GM12878 (cell line): ENCODE measurements around the gene GALK1. TPM values are rescaled to one million over a fixed set of nuclear protein-coding genes. Genes with fewer than 3 reads are reported as not detected.

Source experiments
- ATAC-seq: fragments of 200-7000 bp; cut with Tn5 transposase; 3 replicates; pipeline ENCODE4 v1.9.1; 2020; ENCODE audit warnings: mild to moderate bottlenecking, moderate library complexity
- BruUV-seq: library from RNA; stranded (reverse); fragments of 400-500 nt; replicated peaks from 2 replicates; lab custom pipeline; 2021; lab: Mats Ljungman, UMichigan
- CTCF ChIA-PET: fragments of 300-600 bp; sonication (Branson Sonifier 250); formaldehyde crosslinking; extraction: SDS; loops from one replicate; lab custom pipeline; 2021; ENCODE audit warnings: inconsistent platforms; lab: Yijun Ruan, JAX
- POLR2A ChIA-PET: fragments of 350-600 bp; formaldehyde crosslinking; extraction: SDS; loops from one replicate; lab custom pipeline; 2021; ENCODE audit warnings: inconsistent platforms; lab: Charles Lee
- RAD21 ChIA-PET: fragments of 300-600 bp; sonication (Branson Sonifier 250); formaldehyde crosslinking; loops from one replicate; lab custom pipeline; 2023; ENCODE audit warnings: antibody characterized with exemption; ENCODE audit not compliant: unreplicated experiment; lab: Charles Lee
- SMC1A ChIA-PET: fragments of 300-600 bp; sonication (Branson Sonifier 250); formaldehyde crosslinking; loops from one replicate; lab custom pipeline; 2023; ENCODE audit not compliant: unreplicated experiment, uncharacterized antibody; lab: Charles Lee
- DNase-seq: peaks from one replicate; pipeline ENCODE4 v3.0.0-alpha.2; 2011; ENCODE audit warnings: low read depth, low spot score
- FAIRE-seq: peaks from 3 replicates; lab custom pipeline; 2011; peaks lifted over from hg19 to GRCh38; lab: Jason Lieb, UNC
- H2AFZ ChIP-seq: 2 replicates; pipeline ENCODE4 v1.6.0; 2011; ENCODE audit warnings: low read depth, low read length, control low read depth; ENCODE audit not compliant: control insufficient read depth
- H3K27ac ChIP-seq: 2 replicates; pipeline ENCODE4 v1.5.1; 2011; ENCODE audit warnings: control low read depth; ENCODE audit not compliant: control insufficient read depth, insufficient read depth
- H3K27me3 ChIP-seq, 2 experiments: replicated peaks in 1 of 2; 2 replicates each; pipeline versions ENCODE4 v1.6.0 to v1.6.1; 2011; ENCODE audit warnings: low read length in 1 of 2; ENCODE audit not compliant: control insufficient read depth in 2 of 2, insufficient read depth in 2 of 2
- H3K36me3 ChIP-seq, 2 experiments: 2 replicates each; pipeline ENCODE4 v1.5.1; 2011; ENCODE audit warnings: low read length in 1 of 2; ENCODE audit not compliant: control insufficient read depth in 2 of 2, insufficient read depth in 2 of 2
- H3K4me1 ChIP-seq: 2 replicates; pipeline ENCODE4 v1.6.1; 2011; ENCODE audit warnings: mild to moderate bottlenecking, low read length, moderate library complexity, mixed read lengths; ENCODE audit not compliant: control insufficient read depth, insufficient read depth
- H3K4me2 ChIP-seq: 2 replicates; pipeline ENCODE4 v1.6.0; 2011; ENCODE audit warnings: control low read depth; ENCODE audit not compliant: control insufficient read depth, insufficient read depth
- H3K4me3 ChIP-seq: fragments of 200-600 bp; sonication (generic); 2 replicates; pipeline ENCODE4 v1.5.1; 2016
- H3K79me2 ChIP-seq: 2 replicates; pipeline ENCODE4 v1.6.0; 2011; ENCODE audit warnings: low read length; ENCODE audit not compliant: control insufficient read depth, insufficient read depth
- H3K9ac ChIP-seq: 2 replicates; pipeline ENCODE4 v1.8.0; 2011; ENCODE audit warnings: low read length, control low read depth, mixed read lengths; ENCODE audit not compliant: control insufficient read depth, insufficient read depth
- H3K9me3 ChIP-seq: replicated peaks from 3 replicates; pipeline ENCODE4 v1.5.1; 2011; ENCODE audit warnings: mild to moderate bottlenecking, low read length; ENCODE audit not compliant: control insufficient read depth, insufficient read depth
- H4K20me1 ChIP-seq: 2 replicates; pipeline ENCODE4 v1.6.0; 2011; ENCODE audit not compliant: control insufficient read depth, insufficient read depth
- ATF7 ChIP-seq: fragments of 450-650 bp; IDR thresholded peaks from 2 replicates; pipeline ENCODE4 v1.6.1; 2016; ENCODE audit warnings: low read depth, mild to moderate bottlenecking
- BHLHE40 ChIP-seq, 2 experiments: fragments of 450-650 bp in 1 of 2; IDR thresholded peaks; 2 replicates each; pipeline ENCODE4 v1.6.1; 2011 to 2017; ENCODE audit warnings: low read depth in 2 of 2, borderline replicate concordance in 1 of 2, improper control_type of control experiment in 1 of 2, low read length in 1 of 2, mild to moderate bottlenecking in 1 of 2
- CEBPB ChIP-seq, 2 experiments: fragments of 150-350 bp in 1 of 2; IDR thresholded peaks; 2 replicates each; pipeline ENCODE4 v1.6.1; 2012 to 2014; ENCODE audit warnings: low read depth in 2 of 2, low read length in 2 of 2, borderline replicate concordance in 1 of 2, inconsistent platforms in 1 of 2
- CHD2 ChIP-seq: IDR thresholded peaks from 2 replicates; pipeline ENCODE4 v1.6.1; 2011; ENCODE audit warnings: low read depth, low read length, improper control_type of control experiment, borderline replicate concordance
- GATAD2B ChIP-seq: fragments of 450-650 bp; conservative IDR thresholded peaks from 2 replicates; pipeline ENCODE4 v1.6.1; 2017; ENCODE audit warnings: low read depth, mild to moderate bottlenecking, moderate library complexity
- MEF2A ChIP-seq: IDR thresholded peaks from 2 replicates; pipeline ENCODE4 v1.6.1; 2011; ENCODE audit warnings: low read depth, mild to moderate bottlenecking, low read length, moderate library complexity; ENCODE audit not compliant: insufficient read depth
- MTA3 ChIP-seq: IDR thresholded peaks from 2 replicates; pipeline ENCODE4 v1.6.1; 2012; ENCODE audit warnings: low read length, inconsistent platforms, borderline replicate concordance
- MXI1 ChIP-seq: fragments of 150-350 bp; IDR thresholded peaks from 2 replicates; pipeline ENCODE4 v1.6.1; 2011; ENCODE audit warnings: low read depth, mild to moderate bottlenecking, inconsistent platforms, low read length, improper control_type of control experiment
- NR2F1 ChIP-seq: fragments of 450-650 bp; conservative IDR thresholded peaks from 2 replicates; pipeline ENCODE4 v1.6.1; 2017; ENCODE audit warnings: mild to moderate bottlenecking
- POLR2A ChIP-seq: IDR thresholded peaks from 2 replicates; pipeline ENCODE4 v1.6.1; 2011; ENCODE audit warnings: low read depth, mild to moderate bottlenecking, low read length
- RELA ChIP-seq: fragments of 450-650 bp; IDR thresholded peaks from 2 replicates; pipeline ENCODE4 v1.8.0; 2014; ENCODE audit warnings: borderline replicate concordance; ENCODE audit not compliant: partially characterized antibody
- SIN3A ChIP-seq: IDR thresholded peaks from 2 replicates; pipeline ENCODE4 v1.6.1; 2012; ENCODE audit warnings: low read depth, low read length, improper control_type of control experiment
- TCF3 ChIP-seq: IDR thresholded peaks from 2 replicates; pipeline ENCODE4 v1.6.1; 2012; ENCODE audit warnings: low read depth, mild to moderate bottlenecking, low read length, borderline replicate concordance; ENCODE audit not compliant: insufficient read depth
- USF1 ChIP-seq: IDR thresholded peaks from 2 replicates; pipeline ENCODE4 v1.6.1; 2011; ENCODE audit warnings: borderline replicate concordance, low read depth, mild to moderate bottlenecking, moderate library complexity, mixed read lengths, low read length; ENCODE audit not compliant: insufficient read depth; ENCODE audit errors: extremely low read length
- ZBED1 ChIP-seq: IDR thresholded peaks from 2 replicates; pipeline ENCODE4 v1.6.1; 2016; ENCODE audit warnings: borderline replicate concordance
- WGBS: methylation state at CpG from one replicate; pipeline ENCODE4 v1.1.6; 2016; ENCODE audit warnings: low lambda C conversion rate; ENCODE audit not compliant: insufficient replicate concordance, insufficient coverage; ENCODE audit errors: missing lambda C conversion rate; 5-methylcytosine and 5-hydroxymethylcytosine counted together
- in situ Hi-C: fragments of 300-500 bp; cut with MboI; formaldehyde crosslinking; loops from 9 replicates; pipeline ENCODE4 v1.14.3; 2018; ENCODE audit warnings: mixed read lengths
- intact Hi-C: fragments of 100-400 bp; cut with micrococcal nuclease; formaldehyde crosslinking; loops from one replicate; pipeline ENCODE4 v1.14.2; 2022; ENCODE audit not compliant: unreplicated experiment
- polyA plus RNA-seq, 11 experiments: library from polyadenylated mRNA; depleted of rRNA in 4 of 11; unstranded in 6 of 11; stranded (reverse) in 5 of 11; fragments of >200 nt; fragmentation: Nextera tagmentation in 4 of 11; fragmentation: Illumina TruSeq in 1 of 11; extraction: Ambion mirVana in 4 of 11; extraction: Trizol in 1 of 11; gene quantifications; 1 replicate in 1 of 11; 2 replicates in 10 of 11; pipeline versions ENCODE4 v1.2.1 to v1.2.3, GENCODE V29; 2011 to 2016; ENCODE audit warnings: inconsistent platforms in 2 of 11, missing spikeins in 2 of 11, low read depth in 1 of 11
- total RNA-seq, 4 experiments: library from RNA; depleted of rRNA in 3 of 4; stranded (reverse); fragments of >200 nt in 3 of 4; fragmentation: Illumina TruSeq in 1 of 4; extraction: Trizol in 1 of 4; gene quantifications; 2 replicates each; pipeline versions ENCODE4 v1.2.1 to v1.2.3, GENCODE V29; 2013 to 2021
- TF ChIP-seq, protein P1 (sequence below): fragments of 450-650 bp; formaldehyde crosslinking; IDR thresholded peaks from 2 replicates; pipeline ENCODE4 v1.5.0; 2022; ENCODE audit warnings: mild to moderate bottlenecking, missing genetic modification characterization

The GALK1 gene
- total and polyA plus RNA-seq, 10 of the 15 experiments (the other 5 are each of a cell fraction or from before 2014, with no cell fraction given) = 0.21 to 43.8 (median 21.4) TPM

GRCh38 chr17:75785016-75785890 is 20.3 kb upstream of the GALK1 start:
- intact Hi-C loops = loop anchor here (10.0 kb wide), 1 partner anchor 480 kb away; the partner anchor contains the start of gene UBALD2
- peak overlapping the region; percentile 79 for H3K4me3 ChIP-seq
- RAD21 ChIA-PET = interaction anchor here (0.7 to 3.3 kb wide), 10 partner anchors 8 to 70 kb away, joined by 3 to 24 read pairs (median 9); partner anchors contain the start of genes GALK1 and WBP2
- H3K79me2 ChIP-seq = peaks cover 43% of the 10 kb centered on the region
- CTCF ChIA-PET = interaction anchor here (0.7 to 3.3 kb wide), 14 partner anchors 11 to 229 kb away, joined by 3 to 26 read pairs (median 9); partner anchors contain the start of gene GALK1
- peaks cover 22% of the 10 kb centered on the region for H3K4me1 ChIP-seq
- H3K9ac ChIP-seq = peak overlapping the region; percentile 95
- H3K27me3 ChIP-seq = no peaks in the 10 kb centered on the region
- in situ Hi-C loops = no loop called here
- POLR2A ChIA-PET = interaction anchor here (0.5 to 5.4 kb wide), 19 partner anchors 9 to 373 kb away, joined by 3 to 39 read pairs (median 6); partner anchors contain the start of genes GALK1, TRIM65, UNC13D and WBP2
- peak overlapping the region; percentile 84 for H3K4me2 ChIP-seq
- no peaks in the 10 kb centered on the region for H4K20me1 ChIP-seq
- no peaks in the 10 kb centered on the region for H3K36me3 ChIP-seq
- 1% methylated on average over 31 of the region's 43 CpGs for WGBS
- H2AFZ ChIP-seq = no peak overlapping the region; the same call in 1 of the 2 replicates
- DNase-seq (peak; percentile 67), ATAC-seq (peak; percentile 85), FAIRE-seq (peak; percentile 79)
- TSS peak; percentile 77 for BruUV-seq
- peak overlapping the region; percentile 97 for H3K27ac ChIP-seq
- SMC1A ChIA-PET = interaction anchor here (0.7 to 3.2 kb wide), 14 partner anchors 18 to 143 kb away, joined by 3 to 15 read pairs (median 4); partner anchors contain the start of genes GALK1, UNC13D and WBP2
- H3K9me3 ChIP-seq = no peaks in the 10 kb centered on the region
- TF ChIP-seq CEBPB (IDR thresholded peaks at IDR 0.05; ENCODE audit: borderline replicate concordance in 1 of 2, low read depth in 2 of 2, low read length in 2 of 2) (no peak), ZBED1 (peak; percentile 78; the same call in 1 of the 2 replicates), MXI1 (peak; percentile 61), BHLHE40 (IDR thresholded peaks at IDR 0.05; ENCODE audit: borderline replicate concordance in 1 of 2, low read depth in 2 of 2, low read length in 1 of 2) (peak in 1 of 2 experiments; percentile 86), RELA (peak; percentile 41), USF1 (peak; percentile 73), POLR2A (peak; percentile 95), CHD2 (peak; percentile 12; the same call in 1 of the 2 replicates), MTA3 (peak; percentile 80; the same call in 1 of the 2 replicates), TCF3 (0 out of 2 replicates have a peak, but pooled peaks have one; percentile 50), MEF2A (no peak), ATF7 (peak; percentile 75), SIN3A (no peak), GATAD2B (peak; percentile 56; the same call in 1 of the 2 replicates), NR2F1 (peak; percentile 22; the same call in 1 of the 2 replicates)
- TF ChIP-seq, protein P1, sequence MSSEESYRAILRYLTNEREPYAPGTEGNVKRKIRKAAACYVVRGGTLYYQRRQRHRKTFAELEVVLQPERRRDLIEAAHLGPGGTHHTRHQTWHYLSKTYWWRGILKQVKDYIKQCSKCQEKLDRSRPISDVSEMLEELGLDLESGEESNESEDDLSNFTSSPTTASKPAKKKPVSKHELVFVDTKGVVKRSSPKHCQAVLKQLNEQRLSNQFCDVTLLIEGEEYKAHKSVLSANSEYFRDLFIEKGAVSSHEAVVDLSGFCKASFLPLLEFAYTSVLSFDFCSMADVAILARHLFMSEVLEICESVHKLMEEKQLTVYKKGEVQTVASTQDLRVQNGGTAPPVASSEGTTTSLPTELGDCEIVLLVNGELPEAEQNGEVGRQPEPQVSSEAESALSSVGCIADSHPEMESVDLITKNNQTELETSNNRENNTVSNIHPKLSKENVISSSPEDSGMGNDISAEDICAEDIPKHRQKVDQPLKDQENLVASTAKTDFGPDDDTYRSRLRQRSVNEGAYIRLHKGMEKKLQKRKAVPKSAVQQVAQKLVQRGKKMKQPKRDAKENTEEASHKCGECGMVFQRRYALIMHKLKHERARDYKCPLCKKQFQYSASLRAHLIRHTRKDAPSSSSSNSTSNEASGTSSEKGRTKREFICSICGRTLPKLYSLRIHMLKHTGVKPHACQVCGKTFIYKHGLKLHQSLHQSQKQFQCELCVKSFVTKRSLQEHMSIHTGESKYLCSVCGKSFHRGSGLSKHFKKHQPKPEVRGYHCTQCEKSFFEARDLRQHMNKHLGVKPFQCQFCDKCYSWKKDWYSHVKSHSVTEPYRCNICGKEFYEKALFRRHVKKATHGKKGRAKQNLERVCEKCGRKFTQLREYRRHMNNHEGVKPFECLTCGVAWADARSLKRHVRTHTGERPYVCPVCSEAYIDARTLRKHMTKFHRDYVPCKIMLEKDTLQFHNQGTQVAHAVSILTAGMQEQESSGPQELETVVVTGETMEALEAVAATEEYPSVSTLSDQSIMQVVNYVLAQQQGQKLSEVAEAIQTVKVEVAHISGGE (CRISPR knock-in tag) = no peak
